Measurements from ENCODE around the gene OR52E2.

DNA sequence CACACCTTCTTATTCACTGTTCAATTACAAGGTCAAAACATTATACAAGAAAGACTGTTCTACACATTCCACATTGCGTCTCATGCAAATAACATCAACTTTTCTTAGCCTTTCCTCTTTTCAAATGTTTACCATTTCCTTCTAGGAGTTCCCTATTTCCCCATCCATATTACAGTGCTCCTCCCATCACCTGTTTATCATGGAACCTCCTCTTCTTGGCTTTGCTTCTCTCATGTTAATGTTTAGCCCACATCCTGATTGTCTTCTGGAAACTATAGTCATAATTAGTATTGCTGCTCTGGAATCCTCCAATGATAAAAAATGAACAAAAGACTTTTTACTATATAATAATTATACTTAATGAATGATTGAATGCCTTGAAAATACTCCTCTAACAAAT is 31.2 kb upstream of the OR52E2 start:
- TF ChIP-seq, protein P1, sequence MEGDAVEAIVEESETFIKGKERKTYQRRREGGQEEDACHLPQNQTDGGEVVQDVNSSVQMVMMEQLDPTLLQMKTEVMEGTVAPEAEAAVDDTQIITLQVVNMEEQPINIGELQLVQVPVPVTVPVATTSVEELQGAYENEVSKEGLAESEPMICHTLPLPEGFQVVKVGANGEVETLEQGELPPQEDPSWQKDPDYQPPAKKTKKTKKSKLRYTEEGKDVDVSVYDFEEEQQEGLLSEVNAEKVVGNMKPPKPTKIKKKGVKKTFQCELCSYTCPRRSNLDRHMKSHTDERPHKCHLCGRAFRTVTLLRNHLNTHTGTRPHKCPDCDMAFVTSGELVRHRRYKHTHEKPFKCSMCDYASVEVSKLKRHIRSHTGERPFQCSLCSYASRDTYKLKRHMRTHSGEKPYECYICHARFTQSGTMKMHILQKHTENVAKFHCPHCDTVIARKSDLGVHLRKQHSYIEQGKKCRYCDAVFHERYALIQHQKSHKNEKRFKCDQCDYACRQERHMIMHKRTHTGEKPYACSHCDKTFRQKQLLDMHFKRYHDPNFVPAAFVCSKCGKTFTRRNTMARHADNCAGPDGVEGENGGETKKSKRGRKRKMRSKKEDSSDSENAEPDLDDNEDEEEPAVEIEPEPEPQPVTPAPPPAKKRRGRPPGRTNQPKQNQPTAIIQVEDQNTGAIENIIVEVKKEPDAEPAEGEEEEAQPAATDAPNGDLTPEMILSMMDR (IDR thresholded peaks at IDR 0.05), result no peak
- TF ChIP-seq EP300 (IDR thresholded peaks at IDR 0.05), result no peak
- no peak for TF ChIP-seq POLR2A (IDR thresholded peaks at IDR 0.05)
- TF ChIP-seq POLR2AphosphoS5 (IDR thresholded peaks at IDR 0.05), result no peak
